Measurements from ENCODE around the gene TMEM132D.

TMEM132D gene

GRCh38 chr12:129467289-129467688 lies 436.5 kb downstream of the TMEM132D start:
- DNase-seq (ENCODE audit: low read depth, low spot score), result no peak
- TF ChIP-seq, protein P1, sequence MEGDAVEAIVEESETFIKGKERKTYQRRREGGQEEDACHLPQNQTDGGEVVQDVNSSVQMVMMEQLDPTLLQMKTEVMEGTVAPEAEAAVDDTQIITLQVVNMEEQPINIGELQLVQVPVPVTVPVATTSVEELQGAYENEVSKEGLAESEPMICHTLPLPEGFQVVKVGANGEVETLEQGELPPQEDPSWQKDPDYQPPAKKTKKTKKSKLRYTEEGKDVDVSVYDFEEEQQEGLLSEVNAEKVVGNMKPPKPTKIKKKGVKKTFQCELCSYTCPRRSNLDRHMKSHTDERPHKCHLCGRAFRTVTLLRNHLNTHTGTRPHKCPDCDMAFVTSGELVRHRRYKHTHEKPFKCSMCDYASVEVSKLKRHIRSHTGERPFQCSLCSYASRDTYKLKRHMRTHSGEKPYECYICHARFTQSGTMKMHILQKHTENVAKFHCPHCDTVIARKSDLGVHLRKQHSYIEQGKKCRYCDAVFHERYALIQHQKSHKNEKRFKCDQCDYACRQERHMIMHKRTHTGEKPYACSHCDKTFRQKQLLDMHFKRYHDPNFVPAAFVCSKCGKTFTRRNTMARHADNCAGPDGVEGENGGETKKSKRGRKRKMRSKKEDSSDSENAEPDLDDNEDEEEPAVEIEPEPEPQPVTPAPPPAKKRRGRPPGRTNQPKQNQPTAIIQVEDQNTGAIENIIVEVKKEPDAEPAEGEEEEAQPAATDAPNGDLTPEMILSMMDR (IDR thresholded peaks at IDR 0.05; ENCODE audit: insufficient read depth, low read length, missing control alignments), result no peak
- H3K4me3 ChIP-seq (ENCODE audit: low read depth, low read length), result no peak overlapping the region
- CTCF ChIA-PET, result no interaction called here
- POLR2A ChIA-PET, result no interaction called here

DNA sequence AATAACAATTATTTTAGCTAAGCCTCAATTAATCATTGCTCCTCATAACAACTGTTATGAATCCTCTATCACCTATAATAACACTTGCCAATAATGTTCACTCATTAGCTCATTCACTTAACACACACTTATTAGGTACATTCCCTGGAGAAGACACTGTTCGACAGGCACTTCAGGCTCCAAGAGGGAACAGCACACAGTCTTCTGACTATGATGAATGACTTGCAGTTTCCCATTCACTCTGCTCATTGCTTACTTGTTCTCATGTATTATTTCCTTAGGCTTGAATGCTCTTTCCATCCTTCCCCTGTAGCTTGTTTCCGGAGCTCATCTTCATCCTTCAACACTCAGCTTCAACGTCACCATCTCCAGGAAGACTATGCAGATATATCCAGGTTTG lies 437.3 kb downstream of the TMEM132D start:
- DNase-seq (ENCODE audit: low read depth, low spot score), result no peak
- no peak overlapping the region for H3K4me3 ChIP-seq (ENCODE audit: low read depth, low read length)
- ChIA-PET POLR2A (no interaction called here), CTCF (no interaction called here)
- TF ChIP-seq, protein P1 (IDR thresholded peaks at IDR 0.05; ENCODE audit: insufficient read depth, low read length, missing control alignments), result no peak

- no peak for DNase-seq (ENCODE audit: low read depth, low spot score)
- CTCF ChIA-PET, result no interaction called here
- TF ChIP-seq, protein P1 (IDR thresholded peaks at IDR 0.05; ENCODE audit: insufficient read depth, low read length, missing control alignments), result no peak
- POLR2A ChIA-PET, result no interaction called here
- no peak overlapping the region for H3K4me3 ChIP-seq (ENCODE audit: low read depth, low read length)
These were observed 443.9 kb downstream of the TMEM132D start for GRCh38 chr12:129459886-129460285.

DNA sequence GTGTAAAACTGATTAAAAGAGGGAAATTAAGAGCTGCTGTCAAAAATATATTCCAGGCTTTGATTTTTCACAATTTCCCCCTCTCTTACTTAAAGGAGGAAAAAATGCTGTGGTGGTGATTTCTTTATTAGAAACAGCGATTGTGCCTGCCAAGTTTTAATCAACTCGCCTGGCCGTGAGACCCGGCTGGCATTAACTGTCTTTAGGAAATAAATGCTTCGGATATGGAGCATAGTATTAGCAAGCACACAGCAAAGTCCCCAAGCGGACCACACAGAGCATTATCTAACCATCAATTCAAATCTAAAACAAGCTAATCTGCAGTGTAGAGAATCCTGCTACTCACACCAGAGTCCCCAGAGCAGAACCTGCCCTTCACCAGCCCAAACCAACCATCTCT lies 457.1 kb downstream of the TMEM132D start:
- POLR2A ChIA-PET, result interaction anchor here (0.5 kb wide), 1 partner anchor 147 kb away, joined by 3 read pairs; no protein-coding TSS in a partner anchor
- CTCF ChIA-PET, result no interaction called here
- DNase-seq (ENCODE audit: low read depth, low spot score), result no peak
- TF ChIP-seq, protein P1 (IDR thresholded peaks at IDR 0.05; ENCODE audit: insufficient read depth, low read length, missing control alignments), result no peak
- H3K4me3 ChIP-seq (ENCODE audit: low read depth, low read length), result no peak overlapping the region

GRCh38 chr12:129440278-129440677 lies 463.5 kb downstream of the TMEM132D start:
- no peak for DNase-seq (ENCODE audit: low read depth, low spot score)
- CTCF ChIA-PET, result no interaction called here
- TF ChIP-seq, protein P1 (IDR thresholded peaks at IDR 0.05; ENCODE audit: insufficient read depth, low read length, missing control alignments), result no peak
- H3K4me3 ChIP-seq (ENCODE audit: low read depth, low read length), result no peak overlapping the region
- POLR2A ChIA-PET, result no interaction called here

GRCh38 chr12:129434790-129435189 lies 469.0 kb downstream of the TMEM132D start:
- ChIA-PET POLR2A (no interaction called here), CTCF (no interaction called here)
- H3K4me3 ChIP-seq (ENCODE audit: low read depth, low read length), result no peak overlapping the region
- no peak for DNase-seq (ENCODE audit: low read depth, low spot score)
- TF ChIP-seq, protein P1 (IDR thresholded peaks at IDR 0.05; ENCODE audit: insufficient read depth, low read length, missing control alignments), result no peak
